Measurements from ENCODE around the gene RBBP5. TPM values are rescaled to one million over a fixed set of nuclear protein-coding genes. Genes with fewer than 3 reads are reported as not detected.

The RBBP5 gene, protein sequence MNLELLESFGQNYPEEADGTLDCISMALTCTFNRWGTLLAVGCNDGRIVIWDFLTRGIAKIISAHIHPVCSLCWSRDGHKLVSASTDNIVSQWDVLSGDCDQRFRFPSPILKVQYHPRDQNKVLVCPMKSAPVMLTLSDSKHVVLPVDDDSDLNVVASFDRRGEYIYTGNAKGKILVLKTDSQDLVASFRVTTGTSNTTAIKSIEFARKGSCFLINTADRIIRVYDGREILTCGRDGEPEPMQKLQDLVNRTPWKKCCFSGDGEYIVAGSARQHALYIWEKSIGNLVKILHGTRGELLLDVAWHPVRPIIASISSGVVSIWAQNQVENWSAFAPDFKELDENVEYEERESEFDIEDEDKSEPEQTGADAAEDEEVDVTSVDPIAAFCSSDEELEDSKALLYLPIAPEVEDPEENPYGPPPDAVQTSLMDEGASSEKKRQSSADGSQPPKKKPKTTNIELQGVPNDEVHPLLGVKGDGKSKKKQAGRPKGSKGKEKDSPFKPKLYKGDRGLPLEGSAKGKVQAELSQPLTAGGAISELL
- total RNA-seq (10 to 100 TPM; 14.8 to 15.6 TPM), total RNA-seq (34.2 to 91.9 (median 64.8) reads per million in 172 experiments)
- 14.1 TPM for polyA plus RNA-seq (2013, experiment 1 of 2)
- 16.6 TPM for polyA plus RNA-seq (2013, experiment 2 of 2)

GRCh38 chr1:205121660-205122488 is at the start of gene RBBP5:
RBBP5 (minus strand) TSS chr1:205121978; CDS start chr1:205121873, 105 bp downstream.
- CTCF ChIA-PET: interaction anchor here (0.9 to 2.8 kb wide), 6 partner anchors 20 to 134 kb away, joined by 3 to 19 read pairs (median 5); partner anchors contain the start of gene TMCC2
- intact Hi-C loops (cut with DNase I, micrococcal nuclease): loop anchor here (1.0 to 10.0 kb wide), 10 partner anchors 19 to 1490 kb away; partner anchors contain the start of genes DSTYK (in 2 of the 2), EIF2D (in 1 of the 2), ELK4 (in 1 of the 2) and PPP1R15B (in 1 of the 2)
- peak; percentile 93 to 99 (median 95) for DNase-seq
- H3K27me3 Mint-ChIP-seq: no peaks in the 10 kb centered on the region
- H3K27ac ChIP-seq (ENCODE audit: low read depth in 1 of 2, low read length in 2 of 2): peak within 1 kb of the TSS; percentile 90 to 94
- H3K4me3 ChIP-seq (ENCODE audit: low read length): peak within 1 kb of the TSS; percentile 79
- peak; percentile 91 for ATAC-seq (ENCODE audit: poor library complexity)
- peak within 1 kb of the TSS; percentile 94 for H3K4me3 Mint-ChIP-seq
- H3K27ac Mint-ChIP-seq: peak within 1 kb of the TSS; percentile 98
- TF ChIP-seq CTCF (IDR thresholded peaks at IDR 0.05): peak; percentile 57
- POLR2A ChIA-PET: interaction anchor here (0.6 to 2.4 kb wide), 11 partner anchors 10 to 615 kb away, joined by 3 to 9 read pairs (median 4); partner anchors contain the start of gene ELK4
- no peaks in the 10 kb centered on the region for H3K27me3 ChIP-seq (ENCODE audit: control insufficient read depth in 1 of 2, insufficient read depth in 2 of 2, low read length in 2 of 2)
- H3K9me3 Mint-ChIP-seq: no peaks in the 10 kb centered on the region
- H3K9me3 ChIP-seq (ENCODE audit: control insufficient read depth in 1 of 2, insufficient read depth in 1 of 2, low read length in 2 of 2): no peaks in the 10 kb centered on the region
- peaks cover 9% of the 10 kb centered on the region for H3K36me3 ChIP-seq (ENCODE audit: insufficient read depth, low read length)
- peaks cover 35% of the 10 kb centered on the region for H3K36me3 Mint-ChIP-seq (ENCODE audit: low read depth)
- H3K4me1 ChIP-seq (ENCODE audit: insufficient read depth, low read length): peaks cover 32% of the 10 kb centered on the region
- peaks cover 46% of the 10 kb centered on the region for H3K4me1 Mint-ChIP-seq (ENCODE audit: low read depth)

DNA sequence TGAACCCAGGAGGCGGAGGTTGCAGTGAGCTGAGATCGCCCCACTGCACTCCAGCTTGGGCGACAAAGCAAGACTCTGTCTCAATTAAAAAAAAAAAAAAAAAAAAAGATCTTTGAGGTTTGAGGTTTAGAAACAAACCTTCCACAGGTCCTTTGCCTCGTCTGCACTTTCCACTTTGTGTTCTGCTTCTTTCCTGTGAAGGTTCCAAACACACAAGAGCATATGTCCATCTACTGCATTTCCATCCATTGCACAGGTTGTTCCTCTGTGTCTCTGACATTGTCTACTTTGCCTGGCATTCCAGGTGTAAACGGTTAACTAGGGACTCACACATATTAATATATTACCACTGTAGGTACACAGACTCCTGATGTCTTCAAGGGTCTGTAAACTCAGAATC is 49.6 kb upstream of the RBBP5 start:
- H3K4me3 ChIP-seq (ENCODE audit: low read length): no peak overlapping the region
- no peak for TF ChIP-seq CTCF (IDR thresholded peaks at IDR 0.05)
- intact Hi-C loops (cut with DNase I, micrococcal nuclease): no loop called here
- no peaks in the 10 kb centered on the region for H3K9me3 Mint-ChIP-seq
- H3K4me1 Mint-ChIP-seq (ENCODE audit: low read depth): peaks cover 23% of the 10 kb centered on the region
- peak; percentile 21 for ATAC-seq (ENCODE audit: poor library complexity)
- no peaks in the 10 kb centered on the region for H3K27me3 ChIP-seq (ENCODE audit: control insufficient read depth in 1 of 2, insufficient read depth in 2 of 2, low read length in 2 of 2)
- peak overlapping the region; percentile 32 for H3K27ac Mint-ChIP-seq
- H3K9me3 ChIP-seq (ENCODE audit: control insufficient read depth in 1 of 2, insufficient read depth in 1 of 2, low read length in 2 of 2): no peaks in the 10 kb centered on the region
- DNase-seq: peak in 2 of 14 experiments; percentile 7 to 37
- ChIA-PET POLR2A (interaction anchor here (0.6 kb wide), 1 partner anchor 422 kb away, joined by 5 read pairs; no protein-coding TSS in a partner anchor), CTCF (no interaction called here)
- no peak overlapping the region for H3K27ac ChIP-seq (ENCODE audit: low read depth in 1 of 2, low read length in 2 of 2)
- no peaks in the 10 kb centered on the region for H3K27me3 Mint-ChIP-seq
- H3K4me3 Mint-ChIP-seq: peak overlapping the region; percentile 46
- H3K4me1 ChIP-seq (ENCODE audit: insufficient read depth, low read length): no peaks in the 10 kb centered on the region
- peaks cover 66% of the 10 kb centered on the region for H3K36me3 Mint-ChIP-seq (ENCODE audit: low read depth)
- H3K36me3 ChIP-seq (ENCODE audit: insufficient read depth, low read length): peaks cover 37% of the 10 kb centered on the region

All from CD4-positive, alpha-beta T cell (primary cell).